ENCODE data around the gene MAN2A2.

DNA sequence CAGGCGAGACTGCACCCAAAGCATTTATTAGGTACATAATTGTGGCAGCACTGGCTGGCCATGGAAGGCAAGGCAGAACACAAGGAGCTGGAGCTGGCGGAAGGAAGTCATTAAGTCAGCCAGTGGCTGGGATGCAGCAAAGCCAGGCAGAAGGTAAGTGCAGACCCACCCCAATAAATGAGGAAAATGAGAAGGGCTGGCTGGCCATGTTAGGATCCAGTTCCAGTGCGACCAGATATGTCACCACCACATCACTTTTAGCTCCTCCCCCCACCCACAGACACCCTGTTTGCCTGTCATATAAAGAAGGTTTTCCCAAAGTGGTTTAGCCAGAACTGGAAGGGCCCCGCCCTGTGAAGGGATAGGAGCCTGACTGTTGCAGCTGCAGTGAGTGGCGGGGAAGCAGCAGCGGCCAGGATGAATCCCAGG is 34.8 kb upstream of the MAN2A2 start, which contains the start of gene FURIN:
- TF ChIP-seq, protein P1, sequence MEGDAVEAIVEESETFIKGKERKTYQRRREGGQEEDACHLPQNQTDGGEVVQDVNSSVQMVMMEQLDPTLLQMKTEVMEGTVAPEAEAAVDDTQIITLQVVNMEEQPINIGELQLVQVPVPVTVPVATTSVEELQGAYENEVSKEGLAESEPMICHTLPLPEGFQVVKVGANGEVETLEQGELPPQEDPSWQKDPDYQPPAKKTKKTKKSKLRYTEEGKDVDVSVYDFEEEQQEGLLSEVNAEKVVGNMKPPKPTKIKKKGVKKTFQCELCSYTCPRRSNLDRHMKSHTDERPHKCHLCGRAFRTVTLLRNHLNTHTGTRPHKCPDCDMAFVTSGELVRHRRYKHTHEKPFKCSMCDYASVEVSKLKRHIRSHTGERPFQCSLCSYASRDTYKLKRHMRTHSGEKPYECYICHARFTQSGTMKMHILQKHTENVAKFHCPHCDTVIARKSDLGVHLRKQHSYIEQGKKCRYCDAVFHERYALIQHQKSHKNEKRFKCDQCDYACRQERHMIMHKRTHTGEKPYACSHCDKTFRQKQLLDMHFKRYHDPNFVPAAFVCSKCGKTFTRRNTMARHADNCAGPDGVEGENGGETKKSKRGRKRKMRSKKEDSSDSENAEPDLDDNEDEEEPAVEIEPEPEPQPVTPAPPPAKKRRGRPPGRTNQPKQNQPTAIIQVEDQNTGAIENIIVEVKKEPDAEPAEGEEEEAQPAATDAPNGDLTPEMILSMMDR (IDR thresholded peaks at IDR 0.05) = no peak
- TF ChIP-seq EP300 (IDR thresholded peaks at IDR 0.05) = no peak
- no peak for TF ChIP-seq POLR2A (IDR thresholded peaks at IDR 0.05; ENCODE audit: low read depth)
- TF ChIP-seq POLR2AphosphoS5 (IDR thresholded peaks at IDR 0.05) = no peak

All from esophagus muscularis mucosa (tissue), 4 donors.